Measurements from ENCODE around the gene ZNF474.

ZNF474 gene

DNA sequence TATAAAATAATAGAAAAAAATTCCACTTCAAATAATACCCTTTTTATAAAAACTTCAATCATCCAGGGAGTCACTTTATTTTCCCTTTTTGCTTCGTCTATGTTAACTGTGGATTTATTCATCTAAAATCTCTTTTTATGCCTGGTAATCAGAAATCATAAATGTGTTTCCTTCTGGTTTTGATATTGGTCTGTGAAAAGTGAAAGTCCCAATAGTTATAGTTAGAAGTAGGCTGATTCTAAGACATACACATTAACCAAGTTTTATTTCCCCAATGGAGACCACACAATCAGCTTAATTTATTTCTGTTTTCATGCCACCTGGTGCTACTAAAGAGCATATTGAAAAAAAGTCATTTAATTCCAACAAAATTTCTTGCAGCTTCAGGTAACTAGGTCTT lies 45.7 kb downstream of the ZNF474 start:
- TF ChIP-seq, protein P1, sequence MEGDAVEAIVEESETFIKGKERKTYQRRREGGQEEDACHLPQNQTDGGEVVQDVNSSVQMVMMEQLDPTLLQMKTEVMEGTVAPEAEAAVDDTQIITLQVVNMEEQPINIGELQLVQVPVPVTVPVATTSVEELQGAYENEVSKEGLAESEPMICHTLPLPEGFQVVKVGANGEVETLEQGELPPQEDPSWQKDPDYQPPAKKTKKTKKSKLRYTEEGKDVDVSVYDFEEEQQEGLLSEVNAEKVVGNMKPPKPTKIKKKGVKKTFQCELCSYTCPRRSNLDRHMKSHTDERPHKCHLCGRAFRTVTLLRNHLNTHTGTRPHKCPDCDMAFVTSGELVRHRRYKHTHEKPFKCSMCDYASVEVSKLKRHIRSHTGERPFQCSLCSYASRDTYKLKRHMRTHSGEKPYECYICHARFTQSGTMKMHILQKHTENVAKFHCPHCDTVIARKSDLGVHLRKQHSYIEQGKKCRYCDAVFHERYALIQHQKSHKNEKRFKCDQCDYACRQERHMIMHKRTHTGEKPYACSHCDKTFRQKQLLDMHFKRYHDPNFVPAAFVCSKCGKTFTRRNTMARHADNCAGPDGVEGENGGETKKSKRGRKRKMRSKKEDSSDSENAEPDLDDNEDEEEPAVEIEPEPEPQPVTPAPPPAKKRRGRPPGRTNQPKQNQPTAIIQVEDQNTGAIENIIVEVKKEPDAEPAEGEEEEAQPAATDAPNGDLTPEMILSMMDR (IDR thresholded peaks at IDR 0.05) = no peak
- no peak for DNase-seq
- Mint-ChIP-seq H3K36me3 (ENCODE audit: low read depth) (no peaks in the 10 kb centered on the region), H3K4me1 (peaks cover 5% of the 10 kb centered on the region), H3K4me3 (no peak overlapping the region), H3K27ac (no peak overlapping the region), H3K27me3 (ENCODE audit: low read depth, poor library complexity) (no peaks in the 10 kb centered on the region), H3K9me3 (peaks cover 15% of the 10 kb centered on the region)

DNA sequence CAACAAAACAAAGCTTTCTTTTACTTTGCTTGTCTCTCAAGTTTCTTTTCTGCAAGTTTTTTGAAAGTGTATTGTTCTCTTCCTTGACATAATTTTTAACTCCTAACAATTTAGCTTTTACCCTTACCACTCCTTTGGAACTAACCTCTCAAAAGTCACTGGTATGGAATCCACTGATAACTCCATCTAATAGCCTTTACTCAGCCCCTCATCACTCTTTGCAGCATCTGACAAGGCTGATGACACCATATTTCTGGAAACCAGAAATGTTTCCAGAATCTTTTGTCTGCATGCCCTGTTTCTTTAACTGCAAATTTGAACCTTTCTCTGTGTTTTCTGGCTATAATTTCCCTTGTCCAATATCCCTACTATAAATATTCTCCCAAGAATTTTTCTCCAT lies 46.5 kb downstream of the ZNF474 start:
- Mint-ChIP-seq H3K4me1 (peaks cover 5% of the 10 kb centered on the region), H3K36me3 (ENCODE audit: low read depth) (no peaks in the 10 kb centered on the region), H3K4me3 (no peak overlapping the region), H3K27ac (no peak overlapping the region), H3K27me3 (ENCODE audit: low read depth, poor library complexity) (peaks cover under 1% of the 10 kb centered on the region), H3K9me3 (peaks cover 15% of the 10 kb centered on the region)
- TF ChIP-seq, protein P1 (IDR thresholded peaks at IDR 0.05) = no peak
- DNase-seq = no peak

DNA sequence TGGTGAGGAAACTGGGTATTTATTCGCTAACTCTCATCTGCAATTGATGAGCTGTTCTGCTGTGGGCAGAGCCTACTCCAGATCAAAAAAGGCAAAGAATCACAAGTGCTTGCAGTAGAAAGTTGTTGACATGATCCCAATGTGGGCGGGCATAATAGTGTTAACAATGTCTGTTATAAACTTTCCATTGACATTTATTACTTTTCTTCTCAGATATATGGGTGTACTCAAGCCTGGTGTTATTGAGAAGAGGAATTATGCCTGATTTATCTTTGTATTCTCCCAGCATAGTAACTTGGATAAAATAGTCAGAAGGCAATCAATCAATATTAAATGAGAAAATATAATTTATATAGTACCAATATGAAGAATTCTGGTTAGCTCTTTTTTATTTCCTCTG lies 47.8 kb downstream of the ZNF474 start:
- Mint-ChIP-seq H3K4me1 (peaks cover 6% of the 10 kb centered on the region), H3K36me3 (ENCODE audit: low read depth) (no peaks in the 10 kb centered on the region), H3K27me3 (ENCODE audit: low read depth, poor library complexity) (peaks cover 2% of the 10 kb centered on the region), H3K9me3 (peaks cover 15% of the 10 kb centered on the region), H3K4me3 (no peak overlapping the region), H3K27ac (no peak overlapping the region)
- TF ChIP-seq, protein P1 (IDR thresholded peaks at IDR 0.05) = no peak
- DNase-seq = no peak

DNA sequence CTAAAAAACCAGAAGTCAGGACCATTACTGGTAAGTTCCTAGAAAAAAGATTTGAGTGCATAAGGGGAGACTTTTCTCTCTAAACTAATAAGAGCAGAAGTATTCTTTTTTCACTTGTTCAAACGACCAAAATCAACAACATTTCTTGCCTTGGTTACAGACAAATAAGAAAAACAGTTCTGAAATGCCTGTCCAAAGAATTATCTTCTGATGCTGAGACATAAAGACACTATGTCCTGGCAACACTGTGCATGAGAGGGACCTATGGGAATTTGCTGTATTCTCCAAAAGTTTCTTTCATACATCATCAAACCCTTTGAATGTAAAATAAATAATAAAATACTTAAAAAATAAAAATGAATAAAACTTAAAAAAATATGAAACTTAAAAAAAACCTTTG lies 50.4 kb downstream of the ZNF474 start:
- Mint-ChIP-seq H3K4me3 (no peak overlapping the region), H3K4me1 (peaks cover 21% of the 10 kb centered on the region), H3K9me3 (peaks cover 15% of the 10 kb centered on the region), H3K36me3 (ENCODE audit: low read depth) (no peaks in the 10 kb centered on the region), H3K27me3 (ENCODE audit: low read depth, poor library complexity) (peaks cover 9% of the 10 kb centered on the region), H3K27ac (no peak overlapping the region)
- TF ChIP-seq, protein P1 (IDR thresholded peaks at IDR 0.05) = no peak
- DNase-seq = no peak

DNA sequence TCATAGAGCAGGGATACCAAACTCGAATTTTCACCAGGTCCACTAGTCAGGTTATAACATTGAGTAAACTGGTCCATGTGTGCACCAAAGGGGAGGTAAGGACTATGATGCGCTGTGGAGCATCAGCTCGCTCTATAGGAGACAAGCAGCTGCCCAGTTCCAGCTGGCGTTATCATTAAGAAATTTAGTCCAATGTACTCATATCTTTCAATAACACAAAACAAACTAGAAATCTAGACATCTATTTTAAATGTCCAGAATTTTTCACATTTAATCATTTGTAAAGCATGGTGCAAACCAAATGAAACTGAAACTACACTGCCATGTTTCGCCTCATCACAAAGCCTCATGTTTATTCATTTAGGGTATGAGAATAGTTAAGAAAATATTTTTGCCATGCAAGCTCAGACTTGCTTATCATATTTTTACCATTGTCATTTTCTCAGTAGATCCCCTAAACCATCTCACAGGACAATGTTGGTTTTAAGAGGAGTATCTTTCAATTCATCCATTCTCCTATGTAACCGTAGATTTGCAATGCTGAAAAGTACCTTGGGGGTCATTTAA lies 50.9 kb downstream of the ZNF474 start:
- H3K9me3 Mint-ChIP-seq = peaks cover 15% of the 10 kb centered on the region
- no peak overlapping the region for H3K27ac Mint-ChIP-seq
- H3K4me1 Mint-ChIP-seq = peaks cover 21% of the 10 kb centered on the region
- H3K36me3 Mint-ChIP-seq (ENCODE audit: low read depth) = no peaks in the 10 kb centered on the region
- no peak overlapping the region for H3K4me3 Mint-ChIP-seq
- TF ChIP-seq, protein P1 (IDR thresholded peaks at IDR 0.05) = no peak
- peaks cover 9% of the 10 kb centered on the region for H3K27me3 Mint-ChIP-seq (ENCODE audit: low read depth, poor library complexity)
- DNase-seq = no peak

DNA sequence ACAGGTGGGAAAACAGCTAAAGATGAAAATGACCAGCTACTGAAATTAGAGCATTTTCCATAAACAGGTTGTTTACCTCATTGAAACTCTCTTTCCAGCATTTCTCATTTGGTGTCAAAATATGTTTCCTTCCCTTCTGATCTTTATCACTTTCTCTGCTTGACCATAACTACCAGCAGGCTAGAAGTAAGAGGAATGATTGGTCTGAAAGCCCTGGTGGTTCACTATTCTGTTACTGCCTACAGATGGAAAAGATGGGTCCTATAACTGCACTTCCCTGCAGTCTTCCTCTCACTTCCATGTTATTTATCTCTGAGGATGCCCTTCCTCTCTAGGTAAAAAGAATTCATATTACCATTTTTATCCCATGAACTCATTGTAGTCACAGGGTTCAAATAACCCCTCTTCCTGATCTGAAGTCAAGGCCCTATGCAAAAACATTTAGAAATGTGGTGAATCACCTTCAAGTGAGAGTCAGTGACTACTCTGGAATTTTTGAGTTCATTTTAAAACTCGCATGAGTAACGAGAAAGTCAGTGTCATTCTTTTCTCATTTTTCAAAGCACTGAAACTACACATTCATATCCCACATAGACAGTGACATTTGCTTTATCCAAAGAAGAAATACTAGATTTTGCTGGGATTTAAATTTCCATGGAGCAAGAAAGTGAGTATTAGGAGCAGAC lies 51.7 kb downstream of the ZNF474 start:
- Mint-ChIP-seq H3K4me3 (no peak overlapping the region), H3K27me3 (ENCODE audit: low read depth, poor library complexity) (peaks cover 9% of the 10 kb centered on the region), H3K36me3 (ENCODE audit: low read depth) (no peaks in the 10 kb centered on the region), H3K27ac (no peak overlapping the region), H3K9me3 (peaks cover 15% of the 10 kb centered on the region), H3K4me1 (peaks cover 21% of the 10 kb centered on the region)
- no peak for DNase-seq
- TF ChIP-seq, protein P1 (IDR thresholded peaks at IDR 0.05) = no peak

Measured in nephron progenitor cell (in vitro differentiated cells).